GM19324 (cell line): ENCODE data around the gene ZBED6.
"Not testable (repeated sequence)": the region's sequence is repeated elsewhere in the genome, so short reads cannot be mapped to it uniquely, and the experiment has no call there.

Experiments
- ATAC-seq: cut with Tn5 transposase; IDR thresholded peaks from one replicate; pipeline ENCODE4 v1.9.1; 2021; ENCODE audit warnings: mild to moderate bottlenecking, moderate library complexity; ENCODE audit not compliant: unreplicated experiment, low FRiP score

Gene ZBED6

DNA sequence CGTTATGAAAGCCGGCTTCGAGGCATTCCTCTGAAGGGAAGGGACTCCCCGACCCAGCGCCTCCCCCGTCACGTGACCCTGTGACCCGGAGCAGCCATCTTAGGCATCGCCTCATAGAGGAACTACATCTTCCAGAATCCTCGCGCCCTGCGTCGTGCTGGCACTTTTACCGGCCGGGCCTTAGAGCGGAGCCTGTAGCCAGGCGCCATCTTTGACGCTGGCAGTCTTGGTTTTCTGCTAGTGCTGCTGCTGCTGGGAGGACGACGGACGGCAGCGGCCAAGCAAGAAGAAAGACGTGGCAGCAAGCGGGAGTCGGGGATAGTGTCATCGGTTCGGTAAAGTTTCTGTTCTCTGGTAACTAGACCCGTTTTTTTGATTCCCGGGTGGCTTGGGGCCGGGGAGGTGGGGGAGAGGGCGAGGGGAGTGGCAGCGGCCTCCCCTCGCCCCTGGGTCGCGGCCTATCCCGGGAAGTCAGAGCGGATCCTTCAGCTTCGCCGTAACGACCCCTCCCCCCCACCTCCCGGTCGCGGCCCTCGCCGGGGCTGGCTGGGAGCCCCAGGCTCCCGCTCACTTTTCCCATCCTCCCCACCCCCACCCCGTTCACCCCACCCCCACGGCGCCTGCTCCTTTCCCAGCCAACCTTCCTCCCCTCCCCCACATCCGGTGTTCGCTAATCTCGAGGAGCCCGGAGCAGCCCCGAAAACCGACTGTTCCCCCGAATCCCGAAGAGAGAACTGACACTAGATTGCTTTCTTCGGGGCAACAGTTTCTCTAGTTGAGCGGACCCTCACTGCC, at the start of gene ZBED6, which contains the start of gene ZC3H11A:
Gene ZBED6, plus strand, starts transcription at position 183 of the 795 bp plus-strand sequence. CDS start 1,900 bp downstream, outside the sequence.
Gene ZC3H11A, plus strand, starts transcription at position 183 of the 795 bp plus-strand sequence. CDS start 21,448 bp downstream, outside the sequence.
- ATAC-seq: peak; percentile 94

GRCh38 chr1:203746281-203746680, 49.1 kb upstream of the ZBED6 start:
- no peak for ATAC-seq

GRCh38 chr1:203751051-203751450, 44.4 kb upstream of the ZBED6 start:
- ATAC-seq: no peak

DNA sequence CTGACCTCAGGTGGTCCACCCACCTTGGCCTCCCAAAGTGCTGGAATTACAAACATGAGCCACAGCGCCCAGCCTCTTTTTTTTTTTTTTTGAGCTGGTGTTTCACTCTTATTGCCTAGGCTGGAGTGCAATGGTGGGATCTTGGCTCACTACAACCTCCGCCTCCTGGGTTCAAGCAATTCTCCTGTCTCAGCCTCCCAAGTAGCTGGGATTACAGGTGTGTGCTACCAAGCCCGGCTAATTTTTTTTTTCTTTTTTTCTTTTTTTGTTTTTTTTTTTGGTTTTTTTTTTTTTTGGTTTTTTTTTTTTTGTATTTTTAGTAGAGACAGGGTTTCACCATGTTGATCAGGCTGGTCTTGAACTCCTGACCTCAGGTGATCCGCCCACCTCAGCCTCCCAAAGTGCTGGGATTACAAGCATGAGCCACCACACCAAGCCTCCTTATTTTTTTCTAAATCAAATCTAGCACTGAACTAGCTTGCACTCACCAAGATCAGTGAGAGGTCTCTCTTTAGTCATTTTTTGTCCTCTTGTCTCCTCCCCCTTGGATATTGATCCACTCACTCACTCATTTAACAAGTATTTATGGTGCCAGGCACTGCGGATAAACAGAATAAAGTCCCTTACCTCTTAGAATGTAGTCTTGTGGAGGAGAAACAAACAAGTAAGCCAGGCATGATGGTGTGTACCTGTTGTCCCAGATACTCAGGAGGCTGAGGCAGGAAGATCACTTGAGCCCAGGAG, 43.6 kb upstream of the ZBED6 start:
- ATAC-seq: not testable (repeated sequence)

DNA sequence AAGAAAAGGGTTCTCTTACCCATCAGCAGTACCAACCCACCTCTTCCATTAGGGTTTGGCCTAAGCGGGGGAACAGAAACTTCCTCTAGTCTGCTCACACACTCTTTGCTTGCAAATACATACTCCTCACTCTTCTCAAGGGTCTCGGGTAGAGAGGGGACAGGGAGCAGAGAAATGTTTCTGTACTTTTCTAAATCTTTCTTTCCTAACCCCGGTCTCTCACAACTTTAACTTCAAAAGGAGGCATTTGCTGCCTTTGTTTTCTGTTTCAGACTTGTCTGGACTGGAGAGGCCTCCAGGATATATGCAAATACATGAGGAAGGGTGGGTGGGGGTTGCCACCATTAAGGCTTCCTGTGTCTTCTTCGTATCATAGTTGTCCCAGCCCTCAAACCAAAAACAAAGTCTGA, 41.0 kb upstream of the ZBED6 start:
- ATAC-seq: peak; percentile 64

GRCh38 chr1:203756036-203756435, 39.4 kb upstream of the ZBED6 start:
- no peak for ATAC-seq

DNA sequence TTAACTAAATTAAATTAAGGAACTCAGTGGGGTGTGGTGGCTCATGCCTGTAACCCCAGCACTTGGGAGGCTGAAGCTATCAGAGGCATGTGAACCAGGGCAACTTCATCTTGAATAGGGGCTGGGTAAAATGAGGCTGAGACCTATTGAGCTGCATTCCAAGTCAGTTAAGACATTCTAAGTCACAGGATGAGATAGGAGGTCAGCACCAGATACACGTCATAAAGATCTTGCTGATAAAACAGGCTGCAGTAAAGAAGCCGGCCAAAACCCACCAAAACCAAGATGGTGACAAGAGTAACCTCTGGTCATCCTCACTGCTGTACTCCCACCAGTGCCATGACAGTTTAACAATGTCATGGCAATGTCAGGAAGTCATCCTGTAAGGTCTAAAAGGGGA, 36.7 kb upstream of the ZBED6 start:
- ATAC-seq: not testable (repeated sequence)

- ATAC-seq: no peak
These were observed 34.9 kb upstream of the ZBED6 start for GRCh38 chr1:203760506-203760905.

DNA sequence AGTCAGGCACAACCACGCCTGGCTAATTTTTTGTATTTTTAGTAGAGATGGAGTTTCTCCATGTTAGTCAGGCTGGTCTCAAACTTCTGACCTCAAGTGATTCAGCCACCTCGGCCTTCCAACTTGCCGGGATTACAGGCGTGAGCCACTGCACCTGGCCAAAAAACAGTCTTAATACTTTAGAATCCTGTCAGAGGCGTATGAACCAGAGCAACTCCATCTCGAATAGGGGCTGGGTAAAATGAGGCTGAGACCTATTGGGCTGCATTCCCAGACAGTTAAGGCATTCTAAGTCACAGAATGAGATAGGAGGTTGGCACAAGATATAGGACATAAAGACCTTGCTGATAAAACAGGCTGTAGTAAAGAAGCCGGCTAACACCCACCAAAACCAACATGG, 33.5 kb upstream of the ZBED6 start:
- ATAC-seq: not testable (repeated sequence)

DNA sequence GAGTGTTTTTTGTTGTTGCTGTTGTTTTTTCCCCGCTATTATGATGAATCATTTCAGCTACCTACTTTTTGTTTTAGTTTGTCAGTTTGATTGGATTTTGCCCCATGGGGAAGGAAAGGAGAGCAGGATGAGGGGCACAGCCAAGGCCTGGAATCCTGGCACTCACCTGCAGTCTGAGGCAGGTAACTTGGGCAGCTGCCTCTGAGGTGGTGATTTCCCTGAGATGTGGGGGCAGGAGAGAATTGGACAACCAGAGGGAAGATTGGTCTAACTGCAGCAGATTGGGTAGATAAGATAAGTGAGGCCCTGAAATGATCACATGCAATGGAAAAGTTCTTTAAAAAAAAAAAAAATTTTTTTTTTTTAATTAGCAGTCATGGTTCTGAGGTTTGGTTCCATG, 31.9 kb upstream of the ZBED6 start:
- ATAC-seq: no peak

- no peak for ATAC-seq
These were observed 31.1 kb upstream of the ZBED6 start for GRCh38 chr1:203764105-203765028.

DNA sequence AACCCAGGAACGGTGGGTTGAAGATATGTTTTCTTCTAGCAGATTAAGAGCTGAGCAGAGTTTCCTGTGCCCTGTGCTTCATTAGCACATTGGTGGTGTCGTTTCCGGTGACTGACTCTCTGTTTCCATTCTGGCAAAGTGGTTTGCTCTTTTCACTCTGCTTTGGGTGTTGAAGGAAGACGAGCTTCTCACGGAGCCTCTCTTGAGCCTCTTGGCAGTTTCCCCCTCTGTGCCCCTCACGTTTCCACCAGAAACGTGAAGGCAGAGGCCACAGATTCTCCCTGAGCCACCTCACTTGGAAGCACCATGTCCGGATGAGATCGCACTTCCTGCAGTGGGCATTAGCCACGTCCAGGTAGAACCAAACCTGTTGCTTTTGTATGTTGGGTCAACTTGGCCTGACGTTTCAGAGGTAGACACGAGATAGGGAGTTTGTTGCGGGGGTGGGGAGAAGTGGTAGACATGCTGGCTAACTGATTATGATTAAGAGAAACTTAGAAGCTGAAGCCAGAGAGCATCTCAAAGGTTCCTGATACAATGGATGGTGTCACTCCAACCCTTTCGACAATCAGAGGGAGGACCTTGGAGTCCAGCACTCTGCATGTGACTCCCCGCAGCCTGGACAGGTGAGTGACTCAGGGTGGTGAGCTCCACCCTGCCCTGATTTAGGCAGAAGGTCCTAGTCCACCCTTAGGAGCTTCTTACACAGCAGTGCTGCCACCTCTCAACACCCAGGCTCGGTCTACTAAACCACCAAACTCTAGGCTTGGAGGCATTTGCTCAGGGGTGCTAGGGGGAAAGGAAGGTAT, 30.2 kb upstream of the ZBED6 start, which contains the start of gene LAX1:
Gene LAX1, plus strand, starts transcription at position 155 of the 809 bp plus-strand sequence. Its CDS starts 383 bp downstream, at position 538.
- peak; percentile 85 for ATAC-seq

DNA sequence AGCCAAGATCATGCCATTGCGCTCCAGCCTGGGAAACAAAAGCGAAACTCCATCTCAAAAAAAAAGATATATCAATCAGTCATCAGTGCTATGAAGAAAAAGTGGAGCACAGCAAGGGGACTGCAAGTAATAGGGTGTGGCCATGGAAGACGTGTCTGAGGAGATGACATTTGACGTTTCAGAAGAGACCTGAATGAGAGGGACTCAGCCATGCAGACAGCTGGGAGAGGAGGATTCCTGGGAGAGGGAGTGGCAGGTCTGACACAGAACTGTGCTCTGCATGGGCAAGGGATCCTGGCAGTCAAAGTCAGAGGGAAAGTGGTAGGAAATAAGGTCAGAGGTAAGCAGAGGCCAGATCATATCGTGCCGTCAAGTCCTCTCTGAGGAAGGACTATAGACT, 27.2 kb upstream of the ZBED6 start:
- ATAC-seq: no peak

DNA sequence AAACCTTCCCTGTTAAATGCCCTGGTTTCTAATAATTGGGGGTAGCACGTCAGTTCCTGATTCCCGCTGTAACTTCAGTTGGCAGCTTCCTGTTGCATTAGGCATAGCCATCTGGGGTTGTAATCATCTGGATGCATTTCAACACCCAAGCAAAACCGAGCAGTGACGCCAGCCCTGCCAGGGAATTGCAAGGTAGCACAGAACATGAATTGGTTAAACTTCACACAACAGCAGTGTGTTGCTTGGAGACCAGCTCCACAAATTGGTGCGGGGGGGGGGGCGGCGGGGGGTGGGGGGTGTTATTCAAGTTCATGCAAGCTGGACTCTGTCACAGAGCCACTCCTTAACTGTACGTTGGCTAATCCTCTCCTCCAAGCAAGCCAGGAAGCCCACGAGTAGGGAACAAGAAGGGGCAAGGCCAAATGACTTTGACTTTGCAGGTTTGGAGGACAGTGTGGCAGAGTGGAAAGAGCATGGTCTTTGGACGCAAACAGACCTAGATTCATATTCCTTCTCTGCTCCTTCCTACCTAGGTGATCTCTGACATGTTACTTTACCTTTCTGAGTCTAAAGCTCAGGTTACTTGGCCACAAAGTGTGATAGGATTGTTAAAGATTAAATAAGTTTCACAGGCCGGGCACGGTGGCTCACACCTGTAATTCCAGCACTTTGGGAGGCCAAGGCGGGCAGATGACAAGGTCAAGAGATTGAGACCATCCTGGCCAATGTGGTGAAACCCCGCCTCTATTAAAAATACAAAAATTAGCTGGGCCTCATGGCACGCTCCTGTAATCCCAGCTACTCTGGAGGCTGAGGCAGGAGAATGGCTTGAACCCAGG, 25.7 kb upstream of the ZBED6 start:
- no peak for ATAC-seq

DNA sequence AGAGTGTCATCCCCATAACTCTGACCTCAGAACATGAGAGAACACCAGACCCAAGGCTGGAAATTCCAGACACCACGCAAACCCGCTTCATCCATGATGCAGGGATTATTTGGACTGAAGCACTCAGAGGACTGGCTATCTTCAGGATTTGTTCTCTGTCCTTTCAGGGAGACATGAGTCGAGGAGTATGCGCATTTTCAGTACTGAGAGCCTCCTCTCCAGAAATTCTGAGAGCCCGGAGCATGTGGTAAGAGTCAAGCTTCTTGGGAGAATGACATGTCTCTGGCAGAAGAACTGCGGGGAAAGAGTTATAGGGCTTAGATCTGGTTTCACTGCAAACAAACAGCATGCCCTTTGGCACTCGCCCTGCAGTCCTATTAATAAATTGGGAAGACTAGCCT, 23.5 kb upstream of the ZBED6 start:
- no peak for ATAC-seq

DNA sequence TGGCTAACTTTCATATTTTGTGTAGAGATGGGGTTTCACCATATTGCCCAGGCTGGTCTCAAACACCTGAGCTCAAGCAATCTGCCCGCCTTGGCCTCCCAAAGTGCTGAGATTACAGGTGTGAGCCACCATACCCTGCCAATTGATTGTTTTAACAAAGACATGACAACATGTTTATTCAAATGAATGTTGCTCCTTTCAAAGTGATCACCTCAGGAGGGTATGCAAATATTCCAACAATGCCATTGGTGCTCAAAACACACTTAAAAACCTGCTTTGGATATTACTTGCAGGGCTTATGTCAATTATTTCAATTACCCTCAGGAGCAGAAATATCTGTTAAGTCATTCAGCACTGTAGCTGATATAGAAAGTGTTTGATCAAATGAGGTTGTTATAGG, 22.6 kb upstream of the ZBED6 start:
- no peak for ATAC-seq

DNA sequence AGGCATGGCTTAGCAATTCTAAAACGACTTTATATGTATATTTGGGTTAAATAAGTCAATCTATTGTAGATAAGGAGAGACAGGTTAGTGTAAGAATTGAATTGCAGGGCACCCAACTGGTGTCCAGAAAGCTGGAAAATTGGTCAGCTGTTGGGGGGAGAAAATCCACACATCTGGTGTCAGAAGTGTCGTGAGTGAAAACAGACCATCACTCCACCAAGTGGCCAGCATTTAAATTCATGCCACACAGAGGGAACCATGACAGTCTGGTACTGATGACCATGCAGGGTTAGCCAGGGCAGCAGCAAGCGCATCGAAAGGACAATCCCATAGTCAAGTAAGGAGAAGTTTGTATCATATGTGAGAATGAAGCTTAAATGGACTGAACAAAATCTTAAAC, 18.8 kb upstream of the ZBED6 start:
- no peak for ATAC-seq

DNA sequence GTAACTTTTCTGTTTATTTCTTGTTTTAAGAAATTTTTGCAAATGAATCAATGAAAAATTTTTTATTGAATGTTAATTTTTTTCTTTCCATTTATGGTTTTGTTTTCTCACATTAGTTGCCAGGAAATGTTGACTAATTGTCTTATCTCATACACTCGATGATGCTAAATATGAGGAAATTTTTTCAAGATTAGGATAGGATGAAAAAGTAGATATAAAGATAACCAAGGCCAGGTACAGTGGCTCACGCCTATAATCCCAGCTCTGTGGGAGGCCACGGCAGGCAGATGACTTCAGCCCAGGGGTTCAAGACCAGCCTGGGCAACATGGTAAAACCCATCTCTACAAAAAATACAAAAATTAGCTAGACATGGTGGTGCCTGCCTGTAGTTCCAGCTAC, 17.8 kb upstream of the ZBED6 start:
- no peak for ATAC-seq

GRCh38 chr1:203778146-203778545, 17.3 kb upstream of the ZBED6 start:
- no peak for ATAC-seq
